Suppressor macrophage treated with lipopolysaccharide for 1 hour (primary cell): ENCODE results near the gene ZBTB17.

ENCODE experiments used
- DNase-seq, 3 donors: peaks; one replicate each; pipeline ENCODE4 v3.0.0-alpha.2; 2020 to 2022

ZBTB17 gene

DNA sequence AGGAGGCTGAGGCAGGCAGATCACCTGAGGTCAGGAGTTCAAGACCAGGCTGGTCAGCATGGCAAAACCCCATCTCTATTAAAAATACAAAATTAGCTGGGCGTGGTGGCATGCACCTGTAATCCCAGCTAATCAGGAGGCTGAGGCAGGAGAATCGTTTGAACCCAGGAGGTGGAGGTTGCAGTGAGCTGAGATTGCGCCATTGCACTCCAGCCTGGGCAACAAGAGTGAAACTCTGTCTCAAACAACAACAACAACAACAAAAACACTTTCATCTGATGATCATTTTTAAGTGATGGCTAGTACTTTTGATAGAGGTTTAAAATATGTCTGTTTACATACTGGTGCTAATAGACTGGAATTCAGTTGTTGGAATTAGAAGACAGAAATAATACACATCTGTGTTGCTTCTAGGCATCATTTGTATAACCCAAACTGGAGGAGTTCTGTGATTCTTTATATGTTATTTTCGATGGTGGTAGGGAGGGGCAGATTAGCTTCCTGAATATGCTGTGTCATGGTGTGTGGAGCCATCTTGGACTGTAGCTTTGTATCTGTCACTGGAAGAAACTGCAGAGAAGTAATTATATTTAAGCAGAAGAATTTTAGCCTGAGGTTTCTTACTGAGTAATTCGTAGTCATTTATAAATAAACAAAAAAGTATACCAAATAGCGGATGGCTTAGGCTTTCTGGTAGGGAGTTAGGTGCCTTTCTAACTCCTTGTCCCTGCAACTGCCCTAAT is 82.9 kb downstream of the ZBTB17 start:
- DNase-seq: peak; percentile 30 to 52 (median 49)
